ENCODE measurements around the gene PPP1R26.

GRCh38 chr9:135443797-135444425, 35.7 kb upstream of the PPP1R26 start:
- TF ChIP-seq POLR2A (IDR thresholded peaks at IDR 0.05; ENCODE audit: low read depth) (no peak), CTCF (IDR thresholded peaks at IDR 0.05) (no peak), POLR2AphosphoS5 (IDR thresholded peaks at IDR 0.05) (no peak), EP300 (IDR thresholded peaks at IDR 0.05) (no peak)

All from esophagus muscularis mucosa (tissue), 4 donors.